Mucosa of stomach (tissue), 1 donor: ENCODE data around the gene ZNF787.

Experiments used
- H3K27me3 ChIP-seq: one replicate; pipeline ENCODE4 v1.7.0; 2013; ENCODE audit warnings: mild to moderate bottlenecking, low read length; ENCODE audit not compliant: control insufficient read depth, insufficient read depth
- H3K36me3 ChIP-seq: one replicate; pipeline ENCODE4 v1.7.0; 2013; ENCODE audit warnings: low read length; ENCODE audit not compliant: control insufficient read depth, insufficient read depth
- H3K4me1 ChIP-seq: one replicate; pipeline ENCODE4 v1.7.0; 2013; ENCODE audit warnings: mild to moderate bottlenecking, low read length; ENCODE audit not compliant: control insufficient read depth, insufficient read depth
- H3K4me3 ChIP-seq: one replicate; pipeline ENCODE4 v1.7.0; 2013; ENCODE audit warnings: low read length
- H3K9ac ChIP-seq: one replicate; pipeline ENCODE4 v1.7.0; 2013; ENCODE audit warnings: mild to moderate bottlenecking, low read length, moderate library complexity
- H3K9me3 ChIP-seq: one replicate; pipeline ENCODE4 v1.7.0; 2013; ENCODE audit warnings: mild to moderate bottlenecking, low read length, moderate library complexity; ENCODE audit not compliant: control insufficient read depth
- donor health status: Pancreatic carcinoma.

Gene ZNF787

DNA sequence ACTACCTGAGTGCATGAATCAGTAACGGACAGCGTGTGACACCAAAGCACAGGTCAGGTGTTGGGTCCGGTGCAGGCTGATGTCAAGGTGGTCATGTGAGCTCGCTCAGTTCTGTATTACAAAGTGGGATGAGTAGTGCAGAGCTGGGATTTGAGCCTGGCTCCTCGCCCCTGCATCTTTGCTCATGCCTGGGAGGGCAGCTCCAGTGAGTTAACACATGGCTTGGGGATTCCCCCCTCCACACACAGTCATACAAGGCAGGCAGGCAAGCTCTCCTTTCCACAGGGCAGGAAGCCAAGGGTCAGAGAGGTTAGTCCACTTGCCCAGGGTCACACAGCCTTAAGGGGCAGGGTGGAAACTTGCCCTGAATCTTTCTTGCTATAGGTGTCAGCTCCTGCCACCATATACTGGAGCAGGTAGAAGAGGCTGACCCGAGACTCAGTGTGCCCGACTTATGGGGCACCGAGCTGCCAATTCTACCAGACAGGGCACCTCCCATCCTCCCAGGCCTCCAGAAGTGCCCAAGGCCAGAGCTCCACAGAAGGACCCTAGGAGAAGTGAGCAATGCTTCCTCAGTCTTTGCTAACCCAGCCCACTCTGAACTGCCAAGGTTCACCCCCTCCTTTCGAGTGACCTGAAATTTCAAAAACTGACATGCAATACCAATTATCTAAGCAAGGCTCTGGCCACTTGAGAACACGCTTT lies 35.4 kb downstream of the ZNF787 start:
- Histone ChIP-seq H3K36me3 (no peaks in the 10 kb centered on the region), H3K4me1 (peaks cover 7% of the 10 kb centered on the region), H3K4me3 (no peak overlapping the region), H3K9ac (no peak overlapping the region), H3K9me3 (no peaks in the 10 kb centered on the region), H3K27me3 (peaks cover 4% of the 10 kb centered on the region)

DNA sequence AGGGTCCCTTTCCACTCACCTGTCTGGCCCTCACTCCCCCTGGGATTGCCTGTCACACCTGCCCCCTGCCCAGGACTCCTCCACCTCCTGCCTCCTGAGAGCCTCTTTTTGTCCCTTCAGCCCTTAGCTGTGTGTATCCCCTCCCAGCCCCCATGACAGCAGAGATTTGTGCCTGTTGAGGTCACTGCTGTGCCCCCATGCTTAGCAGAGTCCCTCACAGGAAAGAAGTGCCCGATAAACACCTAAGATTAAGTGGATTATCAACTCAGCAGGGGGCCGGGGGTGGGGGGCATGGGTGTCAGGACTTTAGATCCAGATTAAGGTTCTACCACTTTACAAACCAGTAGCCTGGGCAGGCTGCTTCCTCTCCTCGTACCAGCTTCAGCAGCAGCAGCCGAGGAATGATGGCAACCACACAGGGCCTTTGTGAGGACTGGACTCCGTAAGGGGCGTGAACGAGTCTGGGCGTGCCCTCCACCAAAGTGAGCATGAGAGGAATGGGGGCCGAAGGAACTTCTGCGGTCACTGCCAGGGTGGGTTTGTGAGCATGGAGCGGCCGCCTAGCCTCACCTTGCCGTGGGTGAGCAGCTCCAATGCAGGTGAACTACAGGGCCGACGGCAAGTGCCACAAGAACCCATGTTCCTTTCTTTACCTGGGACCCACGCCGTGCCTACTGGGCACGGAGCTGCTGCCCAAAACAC lies 36.1 kb downstream of the ZNF787 start:
- Histone ChIP-seq H3K27me3 (peaks cover 4% of the 10 kb centered on the region), H3K36me3 (no peaks in the 10 kb centered on the region), H3K4me1 (peaks cover 8% of the 10 kb centered on the region), H3K9me3 (no peaks in the 10 kb centered on the region), H3K4me3 (no peak overlapping the region), H3K9ac (no peak overlapping the region)

DNA sequence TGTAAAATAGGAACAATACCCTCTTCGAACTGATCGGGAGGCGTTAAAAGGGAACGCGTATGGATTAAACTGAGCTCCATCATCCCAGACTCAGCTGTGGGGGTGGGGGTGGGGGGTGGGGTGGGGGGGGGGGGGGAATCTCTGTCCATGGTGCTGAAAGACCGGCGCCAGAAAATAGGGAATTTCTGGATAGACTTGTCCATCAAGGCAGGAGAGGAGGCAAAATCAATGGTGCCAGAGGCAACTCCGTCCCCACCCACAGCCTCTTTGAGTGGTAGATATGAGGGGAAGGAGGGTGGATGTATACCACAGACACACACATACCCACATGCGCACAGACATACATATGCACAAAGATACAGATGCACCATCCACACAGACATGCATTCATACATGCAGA lies 37.4 kb downstream of the ZNF787 start:
- H3K4me3 ChIP-seq, result no peak overlapping the region
- peaks cover 4% of the 10 kb centered on the region for H3K27me3 ChIP-seq
- no peaks in the 10 kb centered on the region for H3K9me3 ChIP-seq
- peaks cover 8% of the 10 kb centered on the region for H3K4me1 ChIP-seq
- H3K36me3 ChIP-seq, result no peaks in the 10 kb centered on the region
- H3K9ac ChIP-seq, result no peak overlapping the region

DNA sequence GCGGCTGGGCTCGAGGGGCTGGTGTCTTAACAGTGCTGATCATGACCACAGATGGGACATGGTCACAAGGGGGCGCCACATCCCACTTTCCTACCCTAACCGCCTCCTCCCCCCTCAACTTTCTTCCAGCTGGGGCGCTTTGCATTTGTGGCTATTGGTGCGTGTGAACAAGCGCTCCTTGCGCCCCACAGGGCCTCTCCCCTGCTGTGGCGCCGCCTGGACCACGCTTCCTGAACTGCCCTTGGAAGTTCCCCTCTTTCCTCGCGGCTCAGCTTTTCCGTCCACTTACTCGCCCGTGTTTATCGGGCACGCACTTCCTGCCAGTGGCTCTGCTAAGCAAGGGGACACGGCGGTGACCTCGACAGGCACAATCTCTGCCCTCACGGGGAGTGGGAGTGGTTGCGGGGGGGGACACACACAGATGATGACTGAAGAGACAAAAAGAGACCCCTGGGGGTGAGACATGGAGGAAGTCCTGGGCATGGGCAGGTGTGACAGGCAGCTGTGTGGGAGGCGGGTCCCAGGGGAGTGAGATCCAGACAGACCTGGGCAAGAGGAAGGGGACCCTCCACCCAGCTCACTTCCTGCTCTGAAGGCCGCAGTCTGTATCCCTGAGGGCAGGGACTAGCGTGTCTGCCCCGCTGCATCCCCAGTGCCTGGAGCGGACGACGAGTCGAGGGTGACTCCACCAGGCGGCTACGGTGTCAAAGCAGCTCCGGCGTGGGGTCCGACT lies 40.3 kb downstream of the ZNF787 start:
- Histone ChIP-seq H3K4me1 (peaks cover 8% of the 10 kb centered on the region), H3K36me3 (no peaks in the 10 kb centered on the region), H3K9ac (peak overlapping the region; percentile 68), H3K9me3 (no peaks in the 10 kb centered on the region), H3K4me3 (peak overlapping the region; percentile 51), H3K27me3 (peaks cover 4% of the 10 kb centered on the region)

DNA sequence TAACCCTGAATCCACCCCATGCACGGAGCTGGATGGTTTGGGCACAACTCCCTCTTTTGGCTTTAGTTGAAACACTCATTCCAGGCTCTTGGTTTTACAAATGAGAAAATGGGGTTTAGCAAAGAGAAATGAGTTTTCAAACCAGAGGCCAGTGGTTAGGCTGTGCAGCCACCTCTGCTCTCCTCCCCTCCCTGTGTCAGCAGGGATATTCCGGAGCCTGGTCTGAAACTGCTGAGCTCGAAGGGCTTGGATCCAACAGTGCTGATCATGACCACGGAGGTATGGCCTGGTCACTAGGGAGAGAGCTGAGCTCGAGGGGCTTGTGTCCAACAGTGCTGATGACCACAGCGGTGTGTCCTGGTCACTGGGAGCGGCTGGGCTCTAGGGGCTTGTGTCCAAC lies 41.5 kb downstream of the ZNF787 start:
- Histone ChIP-seq H3K36me3 (no peaks in the 10 kb centered on the region), H3K27me3 (peaks cover 4% of the 10 kb centered on the region), H3K4me1 (peaks cover 8% of the 10 kb centered on the region), H3K9me3 (no peaks in the 10 kb centered on the region), H3K4me3 (no peak overlapping the region), H3K9ac (no peak overlapping the region)

DNA sequence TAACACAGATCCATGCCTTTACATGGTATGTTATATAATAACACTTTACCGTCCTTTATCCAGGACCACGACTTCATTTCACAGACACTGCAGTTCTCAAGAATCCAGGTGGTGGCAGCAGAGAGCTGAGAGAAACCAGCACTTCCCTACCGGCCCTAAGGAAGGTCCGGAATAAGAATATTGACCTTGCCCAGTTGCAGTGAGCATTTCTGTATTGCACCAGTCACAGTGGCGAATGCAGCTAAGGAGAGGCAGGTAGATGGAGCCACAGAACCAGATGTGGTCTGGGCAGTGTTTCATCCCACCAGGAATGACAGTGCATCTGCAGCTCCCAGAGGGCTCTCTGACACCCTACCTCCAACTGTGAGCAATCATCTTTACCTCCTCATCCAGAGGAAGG lies 44.6 kb downstream of the ZNF787 start:
- peaks cover 8% of the 10 kb centered on the region for H3K4me1 ChIP-seq
- no peak overlapping the region for H3K9ac ChIP-seq
- H3K27me3 ChIP-seq, result no peaks in the 10 kb centered on the region
- H3K9me3 ChIP-seq, result no peaks in the 10 kb centered on the region
- no peaks in the 10 kb centered on the region for H3K36me3 ChIP-seq
- no peak overlapping the region for H3K4me3 ChIP-seq

DNA sequence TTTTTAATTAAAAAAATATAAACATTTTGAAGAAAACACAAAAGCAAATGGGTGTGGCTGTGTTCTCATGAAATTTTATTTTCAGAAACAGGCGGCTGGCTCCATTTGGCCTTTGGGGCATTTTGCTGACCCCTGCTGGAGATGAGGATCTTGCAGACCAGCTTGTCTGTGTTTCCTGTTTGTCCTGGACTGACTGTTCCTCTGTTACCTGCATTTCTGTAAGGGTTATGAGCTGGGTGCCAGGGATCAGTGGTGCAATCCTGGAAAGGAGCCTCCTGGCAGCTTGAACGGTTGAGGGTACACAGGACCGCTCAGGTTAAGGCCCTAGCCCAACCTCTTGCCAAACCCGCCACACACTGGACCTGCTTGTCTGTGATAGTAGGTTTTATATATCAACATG lies 49.9 kb downstream of the ZNF787 start:
- Histone ChIP-seq H3K4me1 (peaks cover 7% of the 10 kb centered on the region), H3K36me3 (no peaks in the 10 kb centered on the region), H3K9ac (no peak overlapping the region), H3K9me3 (no peaks in the 10 kb centered on the region), H3K4me3 (no peak overlapping the region), H3K27me3 (no peaks in the 10 kb centered on the region)

DNA sequence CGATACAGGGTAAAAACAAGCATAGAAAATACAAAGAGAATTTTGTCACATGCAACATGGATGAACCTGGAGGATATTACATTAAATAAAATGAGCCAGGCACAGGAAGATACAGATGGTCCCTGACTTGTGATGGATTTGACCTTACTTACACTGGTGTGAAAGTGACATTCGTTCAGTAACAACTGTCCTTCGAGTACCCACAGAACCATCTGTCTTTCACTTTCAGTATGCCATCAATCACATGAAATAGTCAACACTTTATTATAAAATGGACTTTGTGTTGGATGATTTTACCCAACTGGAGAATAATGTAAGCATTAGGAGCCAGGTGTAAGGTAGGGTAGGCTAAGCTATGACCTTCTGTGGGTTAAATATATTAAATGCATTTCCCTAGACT lies 51.5 kb downstream of the ZNF787 start:
- H3K27me3 ChIP-seq, result no peaks in the 10 kb centered on the region
- no peak overlapping the region for H3K9ac ChIP-seq
- no peak overlapping the region for H3K4me3 ChIP-seq
- no peaks in the 10 kb centered on the region for H3K36me3 ChIP-seq
- peaks cover 7% of the 10 kb centered on the region for H3K4me1 ChIP-seq
- H3K9me3 ChIP-seq, result no peaks in the 10 kb centered on the region

DNA sequence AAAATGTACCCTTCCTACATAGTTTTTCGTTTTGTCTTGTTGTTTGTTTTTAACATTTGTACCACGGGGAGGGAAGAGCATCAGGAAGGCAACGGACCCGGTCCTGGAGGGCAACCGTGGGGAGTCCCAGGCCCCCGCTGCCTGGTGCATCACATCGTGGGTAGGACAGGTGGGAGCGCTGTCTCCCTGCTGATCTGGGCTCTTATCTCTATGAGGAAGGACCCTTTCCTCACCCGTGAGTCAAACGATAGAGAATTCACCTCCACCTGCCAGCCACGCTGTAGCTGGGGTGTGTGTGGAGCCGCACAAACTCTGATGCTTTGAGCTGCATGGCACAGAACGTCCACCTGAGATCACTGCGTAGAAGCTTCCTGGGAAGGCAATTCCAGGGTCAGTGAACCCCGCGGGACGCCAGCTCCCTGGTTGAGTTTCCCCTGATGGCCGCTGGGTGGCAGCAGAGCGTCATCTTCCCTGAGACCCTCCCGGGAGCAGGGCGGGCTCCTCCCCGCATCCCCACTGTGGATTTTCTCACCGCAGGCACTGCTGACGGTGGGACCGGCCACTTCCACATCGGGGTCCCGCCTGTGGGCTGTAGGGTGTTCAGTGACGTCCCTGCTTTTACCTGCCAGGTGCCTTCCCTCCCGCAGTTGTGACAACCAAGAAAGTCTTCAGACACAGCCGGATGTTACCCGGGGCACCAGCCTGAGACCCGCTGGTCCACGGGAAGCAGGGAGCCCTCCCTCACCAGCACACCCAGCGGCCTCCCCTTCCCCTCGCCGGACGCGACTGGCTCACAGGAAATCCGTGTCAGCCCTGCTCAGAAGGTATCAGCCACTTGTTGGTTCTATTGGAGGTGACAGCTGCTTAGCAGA lies 54.7 kb downstream of the ZNF787 start:
- H3K9me3 ChIP-seq, result no peaks in the 10 kb centered on the region
- peaks cover 7% of the 10 kb centered on the region for H3K4me1 ChIP-seq
- H3K36me3 ChIP-seq, result no peaks in the 10 kb centered on the region
- no peak overlapping the region for H3K4me3 ChIP-seq
- no peak overlapping the region for H3K9ac ChIP-seq
- no peaks in the 10 kb centered on the region for H3K27me3 ChIP-seq

DNA sequence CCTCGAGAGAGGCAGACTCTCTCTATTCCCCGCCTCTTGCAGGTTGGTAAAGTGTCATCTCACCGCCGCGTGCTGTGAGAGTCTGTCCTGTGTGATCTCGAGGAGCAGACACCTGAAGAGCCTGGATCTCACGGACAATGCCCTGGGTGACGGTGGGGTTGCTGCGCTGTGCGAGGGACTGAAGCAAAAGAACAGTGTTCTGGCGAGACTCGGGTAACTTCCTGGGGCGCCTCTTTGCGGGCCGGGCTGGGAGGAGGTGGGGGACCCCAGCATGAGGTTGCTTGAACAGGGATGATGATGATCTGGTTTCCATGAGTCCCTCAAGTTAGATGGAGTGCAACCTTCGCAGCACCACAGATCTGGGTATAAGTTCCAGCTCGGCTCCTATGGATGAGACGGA lies 67.5 kb downstream of the ZNF787 start:
- Histone ChIP-seq H3K4me1 (no peaks in the 10 kb centered on the region), H3K4me3 (no peak overlapping the region), H3K9me3 (no peaks in the 10 kb centered on the region), H3K9ac (no peak overlapping the region), H3K36me3 (no peaks in the 10 kb centered on the region), H3K27me3 (peaks cover 5% of the 10 kb centered on the region)
